H9 (cell line): ENCODE measurements around the gene LRRC14B. TPM values are rescaled to one million over a fixed set of nuclear protein-coding genes. Genes with fewer than 3 reads are reported as not detected.

Experiments
- DNase-seq: peaks from one replicate; pipeline ENCODE4 v3.0.0-alpha.2; 2017
- H2AFZ ChIP-seq: one replicate; pipeline ENCODE4 v1.6.1; 2013; ENCODE audit warnings: mild to moderate bottlenecking, low read length, control low read depth, moderate library complexity
- H2AK5ac ChIP-seq: 2 replicates; pipeline ENCODE4 v1.6.1; 2013; ENCODE audit warnings: low read length, control low read depth, mixed read lengths; ENCODE audit not compliant: insufficient read length
- H2BK120ac ChIP-seq: one replicate; pipeline ENCODE4 v1.6.1; 2013; ENCODE audit warnings: low read depth, mild to moderate bottlenecking, low read length, control low read depth, inconsistent platforms; ENCODE audit not compliant: poor library complexity, severe bottlenecking
- H2BK12ac ChIP-seq: 2 replicates; pipeline ENCODE4 v1.6.1; 2013; ENCODE audit warnings: low read length, control low read depth, mixed read lengths, low read depth; ENCODE audit not compliant: insufficient read length
- H2BK15ac ChIP-seq: 2 replicates; pipeline ENCODE4 v1.6.1; 2013; ENCODE audit warnings: low read depth, low read length, control low read depth
- H2BK20ac ChIP-seq: one replicate; pipeline ENCODE4 v1.6.1; 2013; ENCODE audit warnings: low read depth, mild to moderate bottlenecking, low read length, control low read depth, inconsistent platforms; ENCODE audit not compliant: poor library complexity, severe bottlenecking
- H2BK5ac ChIP-seq: 2 replicates; pipeline ENCODE4 v1.6.1; 2013; ENCODE audit warnings: low read length, control low read depth, mixed read lengths; ENCODE audit not compliant: insufficient read length
- H3K14ac ChIP-seq: 2 replicates; pipeline ENCODE4 v1.6.1; 2013; ENCODE audit warnings: low read length, control low read depth; ENCODE audit not compliant: insufficient read depth
- H3K18ac ChIP-seq: 2 replicates; pipeline ENCODE4 v1.6.1; 2013; ENCODE audit warnings: low read depth, mild to moderate bottlenecking, mixed read lengths, low read length, control low read depth; ENCODE audit not compliant: insufficient read length
- H3K23ac ChIP-seq: 2 replicates; pipeline ENCODE4 v1.6.1; 2013; ENCODE audit warnings: low read length, control low read depth, mixed read lengths, low read depth; ENCODE audit not compliant: insufficient read length
- H3K23me2 ChIP-seq: 2 replicates; pipeline ENCODE4 v1.6.1; 2013; ENCODE audit warnings: low read depth, mild to moderate bottlenecking, mixed read lengths, low read length, control low read depth; ENCODE audit not compliant: insufficient read length, poor library complexity, severe bottlenecking
- H3K27ac ChIP-seq: 2 replicates; pipeline ENCODE4 v1.5.1; 2013; ENCODE audit warnings: low read length, control low read depth, mixed read lengths, low read depth; ENCODE audit not compliant: insufficient read length
- H3K27me3 ChIP-seq: 2 replicates; pipeline ENCODE4 v1.6.1; 2013; ENCODE audit warnings: low read length, control low read depth, inconsistent platforms; ENCODE audit not compliant: insufficient read depth
- H3K4ac ChIP-seq: 2 replicates; pipeline ENCODE4 v1.6.1; 2013; ENCODE audit warnings: low read depth, mild to moderate bottlenecking, control low read depth, inconsistent platforms, low read length, moderate library complexity
- H3K4me1 ChIP-seq: 2 replicates; pipeline ENCODE4 v1.6.1; 2013; ENCODE audit warnings: low read length, control low read depth, inconsistent platforms; ENCODE audit not compliant: insufficient read depth
- H3K4me2 ChIP-seq: 2 replicates; pipeline ENCODE4 v1.6.1; 2013; ENCODE audit warnings: low read length, control low read depth, mixed read lengths; ENCODE audit not compliant: insufficient read length, insufficient read depth
- H3K56ac ChIP-seq: 2 replicates; pipeline ENCODE4 v1.6.1; 2013; ENCODE audit warnings: low read depth, mild to moderate bottlenecking, mixed read lengths, low read length, control low read depth; ENCODE audit not compliant: insufficient read length
- H3K79me1 ChIP-seq: 2 replicates; pipeline ENCODE4 v1.6.1; 2013; ENCODE audit warnings: low read depth, mild to moderate bottlenecking, moderate library complexity, low read length, control low read depth, inconsistent platforms; ENCODE audit not compliant: insufficient read depth, poor library complexity, severe bottlenecking
- H3K79me2 ChIP-seq: 2 replicates; pipeline ENCODE4 v1.6.1; 2013; ENCODE audit warnings: low read length, control low read depth, inconsistent platforms; ENCODE audit not compliant: insufficient read depth
- H3K9ac ChIP-seq: 2 replicates; pipeline ENCODE4 v1.6.1; 2013; ENCODE audit warnings: low read length, control low read depth, mixed read lengths; ENCODE audit not compliant: insufficient read length; ENCODE audit errors: extremely low read depth
- H3K9me3 ChIP-seq: one replicate; pipeline ENCODE4 v1.6.1; 2013; ENCODE audit warnings: low read depth, low read length, inconsistent platforms; ENCODE audit not compliant: control insufficient read depth
- H3T11ph ChIP-seq: one replicate; pipeline ENCODE4 v1.6.1; 2013; ENCODE audit warnings: mild to moderate bottlenecking, low read length, control low read depth, inconsistent platforms
- H4K20me1 ChIP-seq: one replicate; pipeline ENCODE4 v1.6.1; 2013; ENCODE audit not compliant: control insufficient read depth, insufficient read length, insufficient read depth
- H4K5ac ChIP-seq: 2 replicates; pipeline ENCODE4 v1.6.1; 2013; ENCODE audit warnings: low read depth, mild to moderate bottlenecking, mixed read lengths, low read length, control low read depth; ENCODE audit not compliant: insufficient read length
- H4K8ac ChIP-seq: replicated peaks from 2 replicates; pipeline ENCODE4 v1.6.1; 2013; ENCODE audit warnings: low read length, control low read depth, mixed read lengths, low read depth; ENCODE audit not compliant: insufficient read length
- H4K91ac ChIP-seq: 2 replicates; pipeline ENCODE4 v1.6.1; 2013; ENCODE audit warnings: low read depth, mild to moderate bottlenecking, moderate library complexity, mixed read lengths, low read length, control low read depth; ENCODE audit not compliant: insufficient read length
- H3K27ac Mint-ChIP-seq, 3 experiments: 2 replicates in 2 of 3; 3 replicates in 1 of 3; pipeline ENCODE4 v1.8.0; 2020 to 2021; ENCODE audit warnings: mixed read lengths in 3 of 3, mild to moderate bottlenecking in 1 of 3, moderate library complexity in 1 of 3
- H3K27me3 Mint-ChIP-seq: 2 replicates; pipeline ENCODE4 v1.8.0; 2021; ENCODE audit warnings: low read depth, mild to moderate bottlenecking, moderate library complexity, mixed read lengths
- H3K36me3 Mint-ChIP-seq, 3 experiments: 2 replicates in 2 of 3; 3 replicates in 1 of 3; pipeline ENCODE4 v1.8.0; 2020 to 2021; ENCODE audit warnings: low read depth in 3 of 3, mixed read lengths in 3 of 3; ENCODE audit not compliant: insufficient read depth in 1 of 3
- H3K4me1 Mint-ChIP-seq, 2 experiments: 2 replicates each; pipeline ENCODE4 v1.8.0; 2020; ENCODE audit warnings: mixed read lengths in 2 of 2
- H3K4me3 Mint-ChIP-seq, 2 experiments: 2 replicates in 1 of 2; 3 replicates in 1 of 2; pipeline ENCODE4 v1.8.0; 2020 to 2021; ENCODE audit warnings: mild to moderate bottlenecking in 2 of 2, mixed read lengths in 2 of 2, moderate library complexity in 1 of 2
- H3K9me3 Mint-ChIP-seq, 2 experiments: 2 replicates in 1 of 2; 3 replicates in 1 of 2; pipeline ENCODE4 v1.8.0; 2020; ENCODE audit warnings: mild to moderate bottlenecking in 2 of 2, mixed read lengths in 2 of 2, moderate library complexity in 1 of 2
- CTCF ChIP-seq: fragments of 200-600 bp; sonication (generic); conservative IDR thresholded peaks from 3 replicates; pipeline ENCODE4 v1.8.0; 2021; ENCODE audit warnings: antibody characterized with exemption, mild to moderate bottlenecking
- WGBS: extraction: QIAGEN DNeasy Blood & Tissue Kit; methylation state at CpG from one replicate; pipeline ENCODE4 v1.1.7; 2013; ENCODE audit warnings: missing lambda C conversion rate, low lambda C conversion rate, mixed read lengths; ENCODE audit not compliant: insufficient read length; ENCODE audit errors: extremely low coverage; 5-methylcytosine and 5-hydroxymethylcytosine counted together
- total RNA-seq: library from RNA; stranded (reverse); gene quantifications from 2 replicates; pipeline ENCODE4 v1.2.1, GENCODE V29; 2021

The LRRC14B gene
- total RNA-seq, 1 experiment from 2014 or later: not detected

DNA sequence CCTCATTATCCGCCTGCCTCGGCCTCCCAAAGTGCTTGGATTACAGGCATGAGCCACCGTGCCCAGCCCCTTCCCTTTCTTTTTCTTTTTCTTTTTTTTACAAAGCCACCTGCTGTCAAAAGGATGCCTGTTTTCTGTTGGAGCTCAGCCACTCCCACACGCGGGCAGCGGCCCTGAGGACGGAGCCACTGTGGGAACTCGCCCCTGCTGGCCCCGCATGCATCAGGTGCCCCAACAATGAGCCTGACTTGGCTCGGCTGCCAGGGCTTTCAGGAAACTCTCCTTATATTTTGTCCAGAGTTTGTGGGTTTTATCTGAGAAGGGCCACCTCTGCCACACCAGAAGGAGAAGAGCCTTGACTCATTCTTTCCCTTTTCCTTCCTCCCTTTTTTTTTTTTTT is 37.1 kb upstream of the LRRC14B start:
- TF ChIP-seq CTCF: no peak
- Histone ChIP-seq H4K8ac (no peak overlapping the region), H3K23me2 (no peaks in the 10 kb centered on the region), H3K23ac (no peak overlapping the region), H3K9me3 (no peaks in the 10 kb centered on the region), H3K27me3 (no peaks in the 10 kb centered on the region), H3K9ac (no peak overlapping the region), H3K4ac (no peak overlapping the region), H3K18ac (no peak overlapping the region), H2BK120ac (no peak overlapping the region), H4K5ac (no peak overlapping the region), H3K56ac (no peak overlapping the region), H2AK5ac (no peak overlapping the region), H2AFZ (no peak overlapping the region), H2BK12ac (no peak overlapping the region), H3K14ac (no peak overlapping the region), H3K27ac (no peak overlapping the region), H4K91ac (no peak overlapping the region), H3T11ph (no peak overlapping the region), H4K20me1 (no peaks in the 10 kb centered on the region), H3K79me2 (no peaks in the 10 kb centered on the region), H2BK20ac (no peak overlapping the region), H2BK15ac (no peak overlapping the region), H2BK5ac (no peak overlapping the region), H3K4me2 (no peak overlapping the region), H3K79me1 (no peaks in the 10 kb centered on the region), H3K4me1 (no peaks in the 10 kb centered on the region)
- DNase-seq: no peak
- Mint-ChIP-seq H3K4me1 (peaks cover 8 to 16% of the 10 kb centered on the region in 2 experiments), H3K4me3 (no peak overlapping the region), H3K27ac (peak overlapping the region in 2 of 3 experiments; percentile 50 to 54; a peak in 3 of 7 replicates), H3K9me3 (no peaks in the 10 kb centered on the region), H3K36me3 (peaks cover 30 to 85% (median 80%) of the 10 kb centered on the region in 3 experiments; a peak in 6 of 7 replicates), H3K27me3 (no peaks in the 10 kb centered on the region; the same call in 1 of the 2 replicates)
- no CpG with 5 or more reads among the region's 10 CpGs for WGBS
